IMR-90 (cell line): ENCODE measurements around the gene PCBP4. TPM values are rescaled to one million over a fixed set of nuclear protein-coding genes. Genes with fewer than 3 reads are reported as not detected.
A peak's percentile ranks its signal among the peaks of the same experiment; 100 is the strongest.

Source experiments
- ATAC-seq: fragments of 200-7000 bp; cut with Tn5 transposase; 2 replicates; pipeline ENCODE4 v1.9.1; 2020; ENCODE audit warnings: low read depth, mild to moderate bottlenecking, moderate library complexity
- BruUV-seq: library from RNA; stranded (reverse); fragments of 400-500 nt; replicated peaks from 2 replicates; lab custom pipeline; 2021; lab: Mats Ljungman, UMichigan
- CTCF ChIA-PET: fragments of 300-600 bp; formaldehyde crosslinking; extraction: SDS; loops from one replicate; lab custom pipeline; 2021; ENCODE audit warnings: antibody characterized with exemption; lab: Yijun Ruan, JAX
- POLR2A ChIA-PET: fragments of 300-600 bp; sonication (Branson Sonifier 250); formaldehyde crosslinking; loops from one replicate; lab custom pipeline; 2022; ENCODE audit warnings: antibody characterized with exemption; ENCODE audit not compliant: unreplicated experiment; lab: Charles Lee
- DNase-seq: peaks from one replicate; pipeline ENCODE4 v3.0.0; 2013
- H2AFZ ChIP-seq: replicated peaks from 2 replicates; pipeline ENCODE3; 2013; ENCODE audit warnings: low read length, mild to moderate bottlenecking; ENCODE audit not compliant: poor library complexity
- H2AK5ac ChIP-seq: 2 replicates; pipeline ENCODE4 v1.6.1; 2013; ENCODE audit warnings: low read depth, low read length, inconsistent platforms
- H2AK9ac ChIP-seq: replicated peaks from 2 replicates; pipeline ENCODE3; 2013; ENCODE audit warnings: mild to moderate bottlenecking, low read depth, low read length, moderate library complexity; ENCODE audit not compliant: poor library complexity
- H2BK120ac ChIP-seq: 2 replicates; pipeline ENCODE4 v1.6.1; 2013; ENCODE audit warnings: low read depth, low read length, inconsistent platforms
- H2BK15ac ChIP-seq: 3 replicates; pipeline ENCODE4 v1.6.1; 2013; ENCODE audit warnings: low read depth, low read length, inconsistent platforms
- H2BK20ac ChIP-seq: 2 replicates; pipeline ENCODE4 v1.6.1; 2013; ENCODE audit warnings: low read depth, mild to moderate bottlenecking, inconsistent platforms, low read length, moderate library complexity
- H2BK5ac ChIP-seq: 2 replicates; pipeline ENCODE4 v1.6.1; 2013; ENCODE audit warnings: mild to moderate bottlenecking, low read depth, low read length, inconsistent platforms; ENCODE audit not compliant: poor library complexity, severe bottlenecking
- H3K14ac ChIP-seq: replicated peaks from 2 replicates; pipeline ENCODE4 v1.6.1; 2013; ENCODE audit warnings: low read depth, low read length, inconsistent platforms
- H3K18ac ChIP-seq: 2 replicates; pipeline ENCODE4 v1.6.1; 2013; ENCODE audit warnings: low read depth, low read length, control low read depth
- H3K23ac ChIP-seq: 2 replicates; pipeline ENCODE4 v1.6.1; 2013; ENCODE audit warnings: low read depth, low read length, inconsistent platforms
- H3K27ac ChIP-seq: 2 replicates; pipeline ENCODE4 v1.5.1; 2013; ENCODE audit warnings: mild to moderate bottlenecking, control low read depth, low read length; ENCODE audit not compliant: insufficient read depth
- H3K27me3 ChIP-seq: 2 replicates; pipeline ENCODE4 v1.6.1; 2013; ENCODE audit warnings: low read length; ENCODE audit not compliant: control insufficient read depth, insufficient read depth
- H3K36me3 ChIP-seq: 2 replicates; pipeline ENCODE4 v1.6.1; 2013; ENCODE audit warnings: low read length, mixed read lengths; ENCODE audit not compliant: control insufficient read depth, insufficient read depth
- H3K4ac ChIP-seq: 2 replicates; pipeline ENCODE4 v1.6.1; 2013; ENCODE audit warnings: low read depth, low read length, inconsistent platforms
- H3K4me1 ChIP-seq: 2 replicates; pipeline ENCODE4 v1.6.1; 2013; ENCODE audit warnings: low read length, mixed read lengths; ENCODE audit not compliant: control insufficient read depth, insufficient read depth
- H3K4me2 ChIP-seq: 2 replicates; pipeline ENCODE4 v1.6.1; 2013; ENCODE audit warnings: low read depth, mild to moderate bottlenecking, control low read depth, low read length, moderate library complexity
- H3K4me3 ChIP-seq: 2 replicates; pipeline ENCODE4 v1.5.1; 2013; ENCODE audit warnings: low read depth, mild to moderate bottlenecking, control low read depth, low read length, moderate library complexity; ENCODE audit not compliant: insufficient read depth
- H3K56ac ChIP-seq: 2 replicates; pipeline ENCODE4 v1.6.1; 2013; ENCODE audit warnings: low read length, inconsistent platforms; ENCODE audit not compliant: insufficient read depth; ENCODE audit errors: extremely low read depth
- H3K79me1 ChIP-seq, 2 experiments: 2 replicates each; pipeline ENCODE4 v1.6.1; 2013; ENCODE audit warnings: low read length in 2 of 2, inconsistent platforms in 1 of 2, low read depth in 1 of 2
- H3K9ac ChIP-seq: 2 replicates; pipeline ENCODE4 v1.6.1; 2013; ENCODE audit warnings: low read depth, low read length, control low read depth
- H3K9me1 ChIP-seq: 2 replicates; pipeline ENCODE4 v1.6.1; 2013; ENCODE audit warnings: low read length, inconsistent platforms; ENCODE audit not compliant: insufficient read depth
- H3K9me3 ChIP-seq: 2 replicates; pipeline ENCODE4 v1.6.1; 2013; ENCODE audit warnings: low read length; ENCODE audit not compliant: control insufficient read depth, insufficient read depth
- H4K20me1 ChIP-seq: 2 replicates; pipeline ENCODE4 v1.6.1; 2013; ENCODE audit warnings: low read length, inconsistent platforms; ENCODE audit not compliant: insufficient read depth
- H4K5ac ChIP-seq: 2 replicates; pipeline ENCODE4 v1.6.1; 2013; ENCODE audit warnings: mild to moderate bottlenecking, low read depth, low read length, control low read depth
- H4K8ac ChIP-seq, 2 experiments: 2 replicates each; pipeline ENCODE4 v1.6.1; 2013; ENCODE audit warnings: low read depth in 2 of 2, low read length in 2 of 2, control low read depth in 1 of 2, inconsistent platforms in 1 of 2
- H4K91ac ChIP-seq: 2 replicates; pipeline ENCODE4 v1.6.1; 2013; ENCODE audit warnings: low read depth, low read length, inconsistent platforms; ENCODE audit not compliant: insufficient read depth
- CEBPB ChIP-seq: IDR thresholded peaks from 2 replicates; pipeline ENCODE4 v1.6.1; 2012; ENCODE audit warnings: low read depth, low read length, improper control_type of control experiment
- MAFK ChIP-seq: IDR thresholded peaks from 2 replicates; pipeline ENCODE4 v1.6.1; 2012; ENCODE audit warnings: low read depth, low read length, improper control_type of control experiment
- NFE2L2 ChIP-seq: fragments of 150-350 bp; IDR thresholded peaks from 2 replicates; pipeline ENCODE4 v1.6.1; 2016; ENCODE audit warnings: low read depth, mild to moderate bottlenecking, low read length
- RFX5 ChIP-seq: IDR thresholded peaks from 2 replicates; pipeline ENCODE4 v1.8.0; 2012; ENCODE audit warnings: low read depth, mild to moderate bottlenecking, low read length, moderate library complexity
- WGBS, 2 experiments: methylation state at CpG; one replicate each; pipeline versions ENCODE4 v1.1.5 to v1.1.7; 2013; ENCODE audit warnings: missing lambda C conversion rate in 2 of 2; ENCODE audit not compliant: insufficient read length in 1 of 2; ENCODE audit errors: extremely low coverage in 2 of 2; 5-methylcytosine and 5-hydroxymethylcytosine counted together
- dilution Hi-C: fragments of 300-500 bp; cut with HindIII; formaldehyde crosslinking; loops from one replicate; pipeline ENCODE4 v1.14.3; 2018; ENCODE audit warnings: low sequenced_read_pairs; ENCODE audit not compliant: unreplicated experiment
- in situ Hi-C: fragments of 300-500 bp; cut with MboI; formaldehyde crosslinking; loops from 3 replicates; pipeline ENCODE4 v1.14.3; 2019; ENCODE audit warnings: low sequenced_read_pairs, inconsistent platforms, mixed read lengths
- intact Hi-C: fragments of 100-400 bp; cut with micrococcal nuclease; formaldehyde crosslinking; loops from 2 replicates; pipeline ENCODE4 v1.10.0; 2022
- polyA plus RNA-seq, 3 experiments: library from polyadenylated mRNA; depleted of rRNA; stranded (reverse); fragments of >200 nt; gene quantifications; 2 replicates each; pipeline ENCODE4 v1.2.3, GENCODE V29; 2012; ENCODE audit warnings: low replicate concordance in 1 of 3
- total RNA-seq: library from RNA; depleted of rRNA; stranded (reverse); fragments of >200 nt; gene quantifications from 2 replicates; pipeline ENCODE4 v1.2.3, GENCODE V29; 2012

The PCBP4 gene
- total and polyA plus RNA-seq, 2 of the 4 experiments (the other 2 are of a cell fraction) = 70.8 to 110 TPM

DNA sequence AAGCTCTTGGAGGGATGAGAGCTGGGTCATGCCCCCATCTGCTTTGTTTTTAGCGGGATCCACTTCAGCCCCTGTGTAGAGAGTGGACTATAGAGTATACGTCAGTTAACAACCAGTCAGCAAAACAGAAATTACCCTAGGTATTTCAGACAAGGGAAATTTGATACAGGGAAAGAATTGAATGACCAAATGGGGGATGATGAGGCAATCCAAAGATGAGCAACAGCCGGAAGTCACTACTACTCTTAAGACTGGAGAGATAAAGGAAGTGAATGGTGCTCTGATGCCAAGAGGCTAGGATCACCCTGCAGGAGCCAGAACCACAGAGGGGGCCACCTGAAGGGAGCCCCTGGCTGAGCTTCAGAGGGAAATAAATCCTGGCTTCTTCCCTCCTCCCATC is 13.8 kb downstream of the PCBP4 start:
- CTCF ChIA-PET = interaction anchor here (0.6 to 0.9 kb wide), 2 partner anchors 12 to 20 kb away, joined by 4 to 6 read pairs; partner anchors contain the start of genes ABHD14B and RRP9
- H3K4ac ChIP-seq = 0 out of 2 replicates have a peak overlapping the region, but pooled peaks have one; percentile 30
- peaks cover 9% of the 10 kb centered on the region for H3K4me1 ChIP-seq
- ATAC-seq (peak; percentile 77), DNase-seq (peak; percentile 91)
- no CpG with 5 or more reads among the region's 3 CpGs for WGBS, 2 experiments
- intact Hi-C loops = no loop called here
- H3K27me3 ChIP-seq = no peaks in the 10 kb centered on the region
- no peak overlapping the region for H3K56ac ChIP-seq
- no peak overlapping the region for H3K4me2 ChIP-seq
- H2BK20ac ChIP-seq = 0 out of 2 replicates have a peak overlapping the region, but pooled peaks have one; percentile 43
- peaks cover 3% of the 10 kb centered on the region; the same call in 1 of the 2 replicates for H4K20me1 ChIP-seq
- TF ChIP-seq NFE2L2 (peak; percentile 29; the same call in 1 of the 2 replicates), MAFK (peak; percentile 91), CEBPB (peak; percentile 98), RFX5 (no peak)
- dilution Hi-C loops = no loop called here
- H3K9me3 ChIP-seq = no peaks in the 10 kb centered on the region
- H2BK120ac ChIP-seq = no peak overlapping the region
- peaks cover 12% of the 10 kb centered on the region; the same call in 1 of the 2 replicates for H3K36me3 ChIP-seq
- no peak overlapping the region for H3K4me3 ChIP-seq
- no peak overlapping the region for H3K23ac ChIP-seq
- H4K8ac ChIP-seq = peak overlapping the region; percentile 36 to 41; a peak in 3 of 4 replicates
- no peak overlapping the region for H3K9ac ChIP-seq
- no peak overlapping the region for H2BK15ac ChIP-seq
- H2AFZ ChIP-seq = peak overlapping the region; percentile 59
- no peak overlapping the region for H3K18ac ChIP-seq
- H3K27ac ChIP-seq = peak overlapping the region; percentile 41; the same call in 1 of the 2 replicates
- no peak overlapping the region for H2AK5ac ChIP-seq
- H4K5ac ChIP-seq = peak overlapping the region; percentile 69
- H2AK9ac ChIP-seq = no peak overlapping the region
- in situ Hi-C loops = loop anchor here (25.0 kb wide), 1 partner anchor 1616 kb away; the partner anchor contains the start of genes RASSF1, TUSC2 and ZMYND10
- peaks cover 6% of the 10 kb centered on the region; the same call in 1 of the 2 replicates for H3K9me1 ChIP-seq
- H3K14ac ChIP-seq = no peak overlapping the region
- no TSS peak for BruUV-seq
- POLR2A ChIA-PET = interaction anchor here (0.6 to 1.0 kb wide), 2 partner anchors 12 to 14 kb away, joined by 3 to 10 read pairs; partner anchors contain the start of gene RRP9
- no peaks in the 10 kb centered on the region for H3K79me1 ChIP-seq
- H2BK5ac ChIP-seq = no peak overlapping the region
- H4K91ac ChIP-seq = no peak overlapping the region
